ENCODE results near the gene AJAP1.
"Not testable (repeated sequence)": the region's sequence is repeated elsewhere in the genome, so short reads cannot be mapped to it uniquely, and the experiment has no call there.

Gene AJAP1

GRCh38 chr1:4658643-4659628 lies 4.5 kb downstream of the AJAP1 start:
- no peak for DNase-seq

GRCh38 chr1:4660917-4661594 lies 6.6 kb downstream of the AJAP1 start:
- DNase-seq: no peak

GRCh38 chr1:4661595-4661917 lies 7.1 kb downstream of the AJAP1 start:
- DNase-seq: no peak

DNA sequence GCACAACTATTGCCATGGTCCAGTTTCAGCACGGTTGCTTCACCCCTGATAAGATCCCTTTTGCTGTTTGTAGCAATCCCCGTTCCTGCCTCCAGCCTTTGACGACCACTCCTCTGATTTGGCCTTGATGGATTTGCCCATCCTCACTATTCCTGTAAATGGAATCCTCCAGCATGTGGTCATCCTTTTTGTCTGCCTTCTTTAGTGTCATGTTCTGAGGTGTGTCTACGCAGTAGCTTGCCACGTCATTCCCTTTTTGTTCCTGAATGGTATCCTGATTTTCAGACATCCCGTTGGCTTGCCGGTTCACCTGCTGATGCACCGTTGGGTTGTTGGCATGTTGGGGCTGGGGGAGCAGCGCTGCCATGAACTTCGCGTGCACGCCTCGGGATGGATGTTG lies 7.8 kb downstream of the AJAP1 start:
- no peak for DNase-seq

- no peak for DNase-seq
Observed at GRCh38 chr1:4662723-4663122, 8.3 kb downstream of the AJAP1 start.

DNA sequence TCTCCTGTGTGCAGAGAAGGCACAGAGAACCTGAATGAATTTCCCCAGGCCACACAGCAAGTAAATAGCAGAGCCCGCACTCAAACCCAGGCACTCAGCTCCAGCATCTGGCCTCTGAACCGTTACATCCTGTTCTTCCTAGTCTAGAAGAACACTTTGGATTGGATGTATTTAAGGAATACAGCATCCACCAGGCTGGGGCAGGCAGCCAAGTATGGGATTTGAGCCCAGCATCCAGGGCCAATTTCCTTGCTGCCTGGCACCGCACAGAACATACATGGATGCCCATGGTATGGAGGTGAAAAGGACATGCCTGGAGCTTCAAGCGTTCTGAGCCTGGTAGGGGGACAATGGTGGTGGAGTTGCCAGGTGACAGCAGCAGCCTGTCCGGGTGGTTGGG lies 9.7 kb downstream of the AJAP1 start:
- no peak for DNase-seq

DNA sequence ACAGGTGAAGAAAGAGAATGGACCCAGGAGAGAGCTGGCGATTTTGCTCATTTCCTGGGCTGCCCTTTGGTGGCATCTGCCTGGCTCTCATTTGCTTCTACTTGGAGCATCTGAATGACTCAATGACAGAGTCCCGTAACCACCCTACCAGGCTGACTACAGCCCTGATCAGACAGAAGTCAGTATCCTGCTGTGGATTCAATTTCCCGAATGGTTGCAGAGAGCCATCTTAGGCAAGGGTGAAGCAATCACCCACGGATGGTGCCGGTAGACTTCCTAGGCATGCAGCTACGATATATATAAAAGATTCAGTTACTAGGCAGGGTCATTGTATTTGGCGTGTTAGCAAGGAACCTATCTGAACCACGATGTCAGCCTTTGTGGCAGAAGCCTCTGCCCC lies 10.2 kb downstream of the AJAP1 start:
- no peak for DNase-seq

DNA sequence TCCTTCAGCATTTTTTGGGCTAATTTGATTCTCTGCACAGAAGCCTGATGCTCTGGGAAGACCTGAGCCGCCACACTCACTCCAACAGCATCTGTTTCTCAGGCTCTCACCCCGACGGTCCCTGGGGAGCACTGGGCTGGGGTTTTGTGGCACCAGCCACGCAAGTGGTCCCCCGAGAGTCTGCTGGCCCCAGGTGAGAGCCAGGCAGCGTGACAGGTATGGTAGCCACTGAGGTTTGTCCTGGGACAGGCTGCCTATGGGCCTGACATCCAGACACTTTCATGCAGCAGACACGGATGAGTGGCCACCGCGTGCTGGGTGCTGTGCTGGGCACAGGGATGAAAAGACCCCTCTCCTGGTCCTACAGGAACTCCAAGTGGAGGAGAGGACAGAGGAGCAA lies 11.0 kb downstream of the AJAP1 start:
- no peak for DNase-seq

DNA sequence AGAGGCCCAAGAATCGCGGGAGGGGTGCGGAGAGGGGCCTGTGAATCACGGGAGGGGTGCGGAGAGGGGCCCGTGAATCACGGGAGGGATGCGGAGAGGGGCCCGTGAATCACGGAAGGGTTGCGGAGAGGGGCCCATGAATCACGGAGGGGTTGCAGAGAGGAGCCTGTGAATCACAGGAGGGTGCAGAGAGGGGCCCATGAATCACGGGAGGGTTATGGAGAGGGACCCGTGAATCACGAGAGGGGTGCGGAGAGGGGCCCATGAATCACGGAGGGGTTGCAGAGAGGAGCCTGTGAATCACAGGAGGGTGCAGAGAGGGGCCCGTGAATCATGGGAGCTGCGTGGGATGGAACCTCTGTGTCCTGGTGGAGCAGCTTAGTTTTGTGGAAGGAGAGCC lies 12.3 kb downstream of the AJAP1 start:
- DNase-seq: not testable (repeated sequence)

GRCh38 chr1:4668743-4669700 lies 14.6 kb downstream of the AJAP1 start:
- no peak for DNase-seq

GRCh38 chr1:4670265-4670664 lies 15.9 kb downstream of the AJAP1 start:
- no peak for DNase-seq

DNA sequence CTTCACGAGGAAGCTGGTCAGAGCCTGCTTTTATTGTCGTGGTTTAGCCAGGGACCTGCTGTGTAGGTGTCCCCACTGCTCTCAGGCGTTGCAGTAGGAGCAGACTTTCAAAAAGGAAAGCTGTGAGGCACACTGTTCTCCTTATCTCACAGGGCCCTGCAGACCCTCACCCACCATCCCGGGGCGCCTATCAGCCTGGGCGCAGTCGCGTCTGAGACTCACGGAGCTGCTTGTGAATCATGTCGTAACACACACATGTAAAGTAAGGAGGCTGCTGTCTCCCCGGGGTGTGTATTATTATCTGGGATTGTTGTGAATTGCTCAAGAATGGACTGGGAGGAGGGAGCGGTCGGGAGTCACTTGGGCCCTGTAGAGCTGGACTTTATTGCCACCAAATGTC lies 17.4 kb downstream of the AJAP1 start:
- DNase-seq: no peak

DNA sequence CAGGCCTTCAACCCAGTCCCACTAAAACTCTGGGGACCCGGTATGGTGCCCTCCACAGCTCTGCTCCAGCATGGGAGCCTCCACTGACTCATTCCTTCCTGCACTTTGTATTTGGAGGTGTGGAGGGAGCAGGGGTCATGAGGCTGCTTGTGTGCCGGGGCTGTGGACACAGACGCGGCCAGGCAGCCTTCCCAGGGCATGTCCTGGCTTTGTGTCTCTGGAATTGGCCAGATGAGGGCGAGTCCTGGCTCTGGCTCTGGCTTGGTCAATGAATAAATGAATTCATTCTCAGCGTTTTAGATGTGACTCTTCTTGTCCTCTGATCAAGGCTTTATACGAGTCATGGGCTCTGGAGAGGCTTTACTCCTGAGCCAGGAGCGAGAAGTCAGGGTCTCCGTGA lies 19.1 kb downstream of the AJAP1 start:
- DNase-seq: no peak

GRCh38 chr1:4674117-4674516 lies 19.7 kb downstream of the AJAP1 start:
- DNase-seq: no peak

DNA sequence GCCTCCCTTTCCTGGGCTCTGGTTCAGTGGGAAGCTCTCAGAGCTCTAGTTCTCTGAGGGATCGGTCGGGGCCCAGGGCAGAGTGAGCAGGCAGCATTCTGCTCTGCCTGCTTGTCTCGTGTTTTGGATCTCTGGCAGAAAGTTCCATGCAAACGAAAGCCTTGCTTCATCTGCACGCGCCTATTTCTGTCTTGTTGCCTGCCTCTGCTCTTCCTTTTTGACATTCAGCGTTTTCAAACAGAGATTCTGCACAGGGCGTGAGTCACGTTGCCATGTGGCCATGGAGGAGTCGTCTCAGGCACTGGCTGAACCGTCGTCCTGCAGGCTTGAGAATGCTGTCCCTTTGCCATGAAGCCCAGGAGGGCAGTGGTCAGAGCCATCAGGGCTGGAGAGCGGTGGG lies 20.3 kb downstream of the AJAP1 start:
- DNase-seq: no peak

GRCh38 chr1:4675454-4676186 lies 21.2 kb downstream of the AJAP1 start:
- DNase-seq: no peak

DNA sequence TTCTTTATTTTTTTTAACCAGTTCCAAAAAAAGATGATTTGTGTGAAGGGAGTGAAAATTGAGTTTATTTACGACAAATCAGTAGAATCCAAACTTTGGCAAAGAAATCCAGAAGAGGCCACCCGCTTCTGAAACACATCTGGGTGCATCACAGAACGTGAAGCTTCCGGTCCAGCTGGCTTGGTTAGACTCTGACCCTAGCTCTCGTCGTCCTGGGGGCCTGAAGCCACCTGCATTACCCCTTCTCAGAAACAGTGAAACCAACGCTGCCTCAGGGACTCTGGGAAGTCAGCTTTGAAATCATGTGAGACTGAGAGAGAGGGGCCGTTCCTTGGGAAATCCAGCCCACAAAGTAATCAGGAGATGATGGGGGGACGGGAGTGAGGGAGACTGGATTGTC lies 21.8 kb downstream of the AJAP1 start:
- no peak for DNase-seq

- DNase-seq: no peak
Observed at GRCh38 chr1:4677608-4678007, 23.2 kb downstream of the AJAP1 start.

DNA sequence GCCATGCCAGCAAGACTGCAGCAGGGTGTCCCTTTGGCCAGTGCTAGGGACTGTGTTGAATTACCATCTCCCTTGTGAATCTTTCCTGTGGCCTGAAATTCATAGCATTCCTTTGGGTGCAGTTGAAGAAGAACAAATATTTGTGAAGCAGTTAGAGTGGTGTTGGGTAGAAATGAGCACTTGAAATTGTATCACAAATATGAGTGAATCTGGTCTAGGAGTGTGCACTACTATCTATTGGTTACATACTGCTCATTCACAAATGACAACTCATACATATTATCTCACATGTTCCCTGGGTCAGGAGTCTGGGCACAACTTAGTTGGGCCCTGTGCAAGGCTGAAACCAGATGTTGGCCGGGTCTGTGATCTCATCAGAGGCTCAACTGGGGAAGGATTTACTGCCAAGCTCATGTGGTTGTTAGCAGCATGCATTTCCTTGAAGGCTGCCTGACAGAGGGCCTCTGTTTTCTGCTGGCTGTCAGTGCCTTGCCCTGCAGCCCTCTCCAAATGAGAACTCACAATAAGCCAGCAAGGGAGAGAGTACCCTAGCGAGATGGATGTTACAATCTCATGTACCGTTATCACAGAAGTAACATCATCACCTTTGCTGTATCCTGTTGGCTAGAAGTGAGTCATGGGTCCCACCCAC lies 23.8 kb downstream of the AJAP1 start:
- DNase-seq: no peak

- no peak for DNase-seq
Observed at GRCh38 chr1:4681026-4681425, 26.6 kb downstream of the AJAP1 start.

DNA sequence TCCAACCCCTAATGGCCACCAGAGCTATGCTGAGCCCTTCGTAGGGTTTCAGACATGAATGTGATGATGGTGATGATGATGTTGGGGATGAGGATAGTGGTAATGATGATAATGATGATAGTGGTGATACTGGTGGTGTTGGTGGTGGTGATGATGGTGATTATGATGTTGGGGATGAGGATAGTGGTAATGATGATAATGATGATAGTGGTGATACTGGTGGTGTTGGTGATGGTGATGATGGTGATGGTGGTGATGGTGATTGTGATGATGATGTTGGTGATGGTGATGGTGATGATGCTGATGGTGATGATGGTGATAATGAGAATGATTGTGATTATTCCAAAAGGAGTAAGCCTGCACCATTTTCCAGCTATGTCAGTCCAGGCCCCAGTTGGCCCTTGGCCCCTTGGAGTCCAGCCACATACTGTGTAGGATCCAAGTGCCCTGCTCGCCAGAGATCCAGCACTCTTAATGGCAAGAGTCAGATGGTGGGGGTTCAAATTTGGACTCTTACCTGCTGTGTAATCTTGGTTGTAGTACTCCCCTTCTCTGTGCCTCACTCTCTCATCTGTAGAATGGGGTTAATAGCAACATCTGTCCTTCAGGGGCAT lies 28.3 kb downstream of the AJAP1 start:
- DNase-seq: no peak

DNA sequence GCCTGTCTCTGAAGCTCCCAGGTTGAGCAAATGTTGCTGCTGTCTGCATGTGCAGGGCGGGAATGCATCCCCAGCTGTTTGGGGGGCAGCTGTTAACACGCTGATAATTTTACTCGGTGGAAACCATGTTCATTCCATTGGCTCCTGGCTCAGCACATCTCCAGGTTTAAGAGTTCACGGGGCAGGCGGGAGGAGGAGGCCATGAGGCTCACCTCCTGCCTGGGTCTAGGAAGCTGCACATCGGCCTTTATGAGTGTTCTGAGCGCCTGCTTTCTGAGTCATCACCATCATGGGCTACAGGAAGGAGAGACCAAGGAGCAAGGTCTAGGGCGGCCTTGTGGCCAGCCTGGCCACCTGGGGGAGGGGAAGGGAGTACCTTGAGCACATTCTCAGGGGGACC lies 29.7 kb downstream of the AJAP1 start:
- DNase-seq: no peak
